HepG2 (cell line): ENCODE measurements around the gene GRIK2. TPM values are rescaled to one million over a fixed set of nuclear protein-coding genes. Genes with fewer than 3 reads are reported as not detected.

Experiments used
- ATAC-seq: fragments of 200-7000 bp; cut with Tn5 transposase; 3 replicates; pipeline ENCODE4 v1.9.1; 2020; ENCODE audit warnings: mild to moderate bottlenecking, moderate library complexity
- BruUV-seq: library from RNA; stranded (reverse); fragments of 400-500 nt; replicated peaks from 2 replicates; lab custom pipeline; 2021; lab: Mats Ljungman, UMichigan
- CTCF ChIA-PET: fragments of 300-600 bp; formaldehyde crosslinking; extraction: SDS; loops from one replicate; lab custom pipeline; 2021; ENCODE audit warnings: low total read pairs, inconsistent platforms, low intra/inter-chr PET ratio; lab: Yijun Ruan, JAX
- POLR2A ChIA-PET: fragments of 350-600 bp; sonication (Branson Sonifier 250); formaldehyde crosslinking; loops from one replicate; lab custom pipeline; 2020; ENCODE audit warnings: antibody characterized with exemption, inconsistent platforms; lab: Yijun Ruan, JAX
- DNase-seq: peaks from one replicate; pipeline ENCODE4 v3.0.0-alpha.2; 2015; ENCODE audit warnings: low spot score
- FAIRE-seq: peaks from 3 replicates; lab custom pipeline; 2011; peaks lifted over from hg19 to GRCh38; lab: Jason Lieb, UNC
- H2AFZ ChIP-seq: one replicate; pipeline ENCODE4 v1.6.1; 2011; ENCODE audit warnings: low read length, inconsistent platforms
- H3K27ac ChIP-seq: fragments of 300-600 bp; 3 replicates; pipeline ENCODE4 v1.8.0; 2011; ENCODE audit warnings: mixed run types, mild to moderate bottlenecking, mixed read lengths, low read length, inconsistent platforms; ENCODE audit not compliant: insufficient read depth; ENCODE audit errors: extremely low read length
- H3K27me3 ChIP-seq, 2 experiments: fragments of 200-600 bp in 1 of 2; 2 replicates in 1 of 2; 3 replicates in 1 of 2; pipeline versions ENCODE4 v1.6.0 to v1.8.0; 2011; ENCODE audit warnings: low read length in 2 of 2, mild to moderate bottlenecking in 2 of 2, moderate library complexity in 2 of 2, inconsistent platforms in 1 of 2; ENCODE audit not compliant: insufficient read depth in 2 of 2, control insufficient read depth in 1 of 2
- H3K36me3 ChIP-seq, 2 experiments: fragments of 200-600 bp in 1 of 2; replicated peaks in 1 of 2; 2 replicates in 1 of 2; 3 replicates in 1 of 2; pipeline versions ENCODE4 v1.5.1 to v1.8.0; 2011; ENCODE audit warnings: low read length in 2 of 2, inconsistent platforms in 1 of 2; ENCODE audit not compliant: insufficient read depth in 2 of 2, control insufficient read depth in 1 of 2
- H3K4me1 ChIP-seq: 2 replicates; pipeline ENCODE4 v1.5.1; 2012; ENCODE audit warnings: low read length, inconsistent platforms; ENCODE audit not compliant: insufficient read depth
- H3K4me2 ChIP-seq: 2 replicates; pipeline ENCODE4 v1.6.0; 2011; ENCODE audit warnings: low read depth, low read length, inconsistent platforms
- H3K4me3 ChIP-seq, 3 experiments: fragments of 200-600 bp in 1 of 3; sonication (generic), shearing (Covaris generic) in 1 of 3; replicated peaks in 1 of 3; 2 replicates each; pipeline ENCODE4 v1.5.1; 2011 to 2016; ENCODE audit warnings: low read length in 3 of 3, inconsistent platforms in 2 of 3, low read depth in 2 of 3, mild to moderate bottlenecking in 2 of 3, control low read depth in 1 of 3, mixed read lengths in 1 of 3; ENCODE audit not compliant: insufficient read depth in 1 of 3
- H3K79me2 ChIP-seq: one replicate; pipeline ENCODE4 v1.6.1; 2011; ENCODE audit warnings: low read length, inconsistent platforms; ENCODE audit not compliant: insufficient read depth
- H3K9ac ChIP-seq: 2 replicates; pipeline ENCODE4 v1.6.0; 2011; ENCODE audit warnings: mild to moderate bottlenecking, low read depth, low read length, inconsistent platforms; ENCODE audit not compliant: insufficient read depth
- H3K9me3 ChIP-seq: 2 replicates; pipeline ENCODE4 v1.5.1; 2012; ENCODE audit warnings: mild to moderate bottlenecking, low read length
- H4K20me1 ChIP-seq: 2 replicates; pipeline ENCODE4 v1.6.0; 2011; ENCODE audit warnings: inconsistent platforms, mild to moderate bottlenecking, low read length, moderate library complexity; ENCODE audit not compliant: insufficient read depth
- MAZ ChIP-seq, 2 experiments: sonication (generic) in 1 of 2; formaldehyde crosslinking in 1 of 2; IDR thresholded peaks; 2 replicates each; pipeline versions ENCODE4 v1.5.0 to v1.6.1; 2012 to 2020; ENCODE audit warnings: low read depth in 2 of 2, mild to moderate bottlenecking in 2 of 2, borderline replicate concordance in 1 of 2, improper control_type of control experiment in 1 of 2, low read length in 1 of 2, missing genetic modification reagents in 1 of 2, moderate library complexity in 1 of 2
- ONECUT2 ChIP-seq: sonication (generic); formaldehyde crosslinking; IDR thresholded peaks from 2 replicates; pipeline ENCODE4 v1.4.0; 2020; ENCODE audit warnings: missing genetic modification reagents
- SRSF9 ChIP-seq: fragments of 200-400 bp; formaldehyde crosslinking; IDR thresholded peaks from 2 replicates; pipeline ENCODE4 v1.6.1; 2018; ENCODE audit warnings: borderline replicate concordance, mild to moderate bottlenecking, low read depth, low read length; ENCODE audit not compliant: insufficient read depth, poor library complexity, severe bottlenecking
- ZNF10 ChIP-seq: sonication (generic); formaldehyde crosslinking; IDR thresholded peaks from 2 replicates; pipeline ENCODE4 v1.4.0; 2020; ENCODE audit warnings: mild to moderate bottlenecking, low read depth, missing genetic modification reagents, borderline replicate concordance
- WGBS: methylation state at CpG from one replicate; pipeline ENCODE4 v1.1.6; 2017; ENCODE audit warnings: low lambda C conversion rate; 5-methylcytosine and 5-hydroxymethylcytosine counted together
- in situ Hi-C: cut with HindIII; loops from 2 replicates; pipeline ENCODE4 v1.10.0; 2017; ENCODE audit warnings: low pct_unique_long_range_greater_than_20kb; ENCODE audit not compliant: extremely low pct_ligation_motif_present
- intact Hi-C: fragments of 100-400 bp; cut with micrococcal nuclease; formaldehyde crosslinking; loops from one replicate; pipeline ENCODE4 v1.10.0; 2022; ENCODE audit not compliant: unreplicated experiment
- polyA plus RNA-seq, 8 experiments: library from polyadenylated mRNA; depleted of rRNA in 3 of 8; stranded (reverse) in 7 of 8; unstranded in 1 of 8; fragments of >200 nt; fragmentation: Illumina TruSeq in 4 of 8; extraction: Trizol in 4 of 8; gene quantifications; 2 replicates each; pipeline versions ENCODE4 v1.2.1 to v1.2.3, GENCODE V29; 2011 to 2016; ENCODE audit warnings: low read depth in 4 of 8, missing spikeins in 1 of 8, mixed read lengths in 1 of 8; ENCODE audit not compliant: insufficient read depth in 1 of 8
- total RNA-seq, 5 experiments: library from RNA; depleted of rRNA; stranded (reverse); fragments of >200 nt; fragmentation: Illumina TruSeq; extraction: Trizol; gene quantifications; 2 replicates each; pipeline ENCODE4 v1.2.3, GENCODE V29; 2016; ENCODE audit warnings: low read depth in 1 of 5

Gene GRIK2
- total and polyA plus RNA-seq, 2 of the 13 experiments (the other 11 are each of a cell fraction or from before 2014, with no cell fraction given) = not detected

GRCh38 chr6:102115911-102116310 is 722.4 kb downstream of the GRIK2 start:
- FAIRE-seq (no peak), ATAC-seq (no peak)
- H2AFZ ChIP-seq = no peak overlapping the region
- H3K36me3 ChIP-seq = no peaks in the 10 kb centered on the region
- H3K79me2 ChIP-seq = no peaks in the 10 kb centered on the region
- no TSS peak for BruUV-seq
- 2% methylated on average over 1 of the region's 1 CpG for WGBS
- TF ChIP-seq MAZ (IDR thresholded peaks at IDR 0.05; ENCODE audit: borderline replicate concordance, low read depth, low read length) (no peak), MAZ (CRISPR knock-in tag; IDR thresholded peaks at IDR 0.05; ENCODE audit: low read depth) (no peak), ZNF10 (no peak)
- TF ChIP-seq, all 625 proteins: peak for 0
- intact Hi-C loops = no loop called here
- no peaks in the 10 kb centered on the region for H3K27me3 ChIP-seq
- no peak overlapping the region for H3K27ac ChIP-seq
- H3K4me3 ChIP-seq = no peak overlapping the region
- no peaks in the 10 kb centered on the region for H3K4me1 ChIP-seq
- H4K20me1 ChIP-seq = no peaks in the 10 kb centered on the region
- in situ Hi-C loops = no loop called here
- H3K9ac ChIP-seq = no peak overlapping the region
- no peak overlapping the region for H3K4me2 ChIP-seq
- ChIA-PET CTCF (no interaction called here), POLR2A (no interaction called here)
- DNase-seq = no peak
- no peaks in the 10 kb centered on the region for H3K9me3 ChIP-seq

- DNase-seq = no peak
- Histone ChIP-seq H3K27me3 (no peaks in the 10 kb centered on the region), H3K4me3 (no peak overlapping the region), H3K36me3 (no peaks in the 10 kb centered on the region), H2AFZ (no peak overlapping the region), H3K9ac (no peak overlapping the region), H3K9me3 (no peaks in the 10 kb centered on the region), H3K4me1 (no peaks in the 10 kb centered on the region), H3K4me2 (no peak overlapping the region), H3K27ac (no peak overlapping the region), H3K79me2 (no peaks in the 10 kb centered on the region), H4K20me1 (no peaks in the 10 kb centered on the region)
- intact Hi-C loops (no loop called here), in situ Hi-C loops (no loop called here)
- no peak for FAIRE-seq
- POLR2A ChIA-PET = no interaction called here
- WGBS = 0% methylated on average over 1 of the region's 1 CpG
- BruUV-seq = no TSS peak
- no peak for ATAC-seq
- TF ChIP-seq SRSF9 (no peak), ONECUT2 (CRISPR knock-in tag) (no peak)
- CTCF ChIA-PET = no interaction called here
Observed at GRCh38 chr6:102118034-102118433, 724.5 kb downstream of the GRIK2 start.
